Vagina (tissue), 2 donors: ENCODE measurements around the gene CORIN. TPM values are rescaled to one million over a fixed set of nuclear protein-coding genes. Genes with fewer than 3 reads are reported as not detected.

Source experiments
- DNase-seq, 2 donors: peaks; one replicate each; pipeline ENCODE4 v3.0.0-alpha.2; 2017; ENCODE audit errors: extremely low spot score in 2 of 2
- H3K27ac ChIP-seq: fragments of 200-600 bp; sonication (generic); one replicate; pipeline ENCODE4 v1.5.1; 2019
- H3K27me3 ChIP-seq: fragments of 200-600 bp; sonication (generic); one replicate; pipeline ENCODE4 v1.5.1; 2019
- H3K36me3 ChIP-seq, 2 donors: fragments of 200-600 bp; sonication (generic); one replicate each; pipeline ENCODE4 v1.5.1; 2017 to 2019
- H3K4me1 ChIP-seq: fragments of 200-600 bp; sonication (generic); one replicate; pipeline ENCODE4 v1.5.1; 2019
- H3K4me3 ChIP-seq, 2 donors: fragments of 200-600 bp; sonication (generic); 1 replicate in 1 of 2; 2 replicates in 1 of 2; pipeline ENCODE4 v1.5.1; 2016 to 2019
- H3K9me3 ChIP-seq: fragments of 200-600 bp; sonication (generic); one replicate; pipeline ENCODE4 v1.5.1; 2019
- CTCF ChIP-seq, 3 experiments: fragments of 450-650 bp in 2 of 3; fragments of 200-600 bp in 1 of 3; sonication (generic) in 1 of 3; IDR thresholded peaks; one replicate each; pipeline ENCODE4 v1.5.1; 2017 to 2019; ENCODE audit warnings: antibody characterized with exemption in 3 of 3, mild to moderate bottlenecking in 2 of 3, moderate library complexity in 2 of 3
- POLR2A ChIP-seq, 2 donors: fragments of 450-650 bp; IDR thresholded peaks; one replicate each; pipeline ENCODE4 v1.6.1; 2017; ENCODE audit warnings: antibody characterized with exemption in 2 of 2, mild to moderate bottlenecking in 2 of 2, moderate library complexity in 2 of 2
- POLR2AphosphoS5 ChIP-seq, 2 donors: sonication (generic); formaldehyde crosslinking; IDR thresholded peaks; one replicate each; pipeline ENCODE4 v1.9.0; 2017; ENCODE audit warnings: antibody characterized with exemption in 2 of 2, mild to moderate bottlenecking in 2 of 2, low read depth in 1 of 2; ENCODE audit not compliant: insufficient read depth in 1 of 2
- intact Hi-C: fragments of 100-400 bp; cut with DNase I; formaldehyde crosslinking; loops from one replicate; pipeline ENCODE4 v1.15.1; 2023
- total RNA-seq: library from RNA; depleted of rRNA; stranded (reverse); fragments of >200 nt; gene quantifications from one replicate; pipeline ENCODE4 v1.2.3, GENCODE V29; 2016

Gene CORIN
- total RNA-seq, 1 donor from 2014 or later = 5.4 TPM

- no peaks in the 10 kb centered on the region for H3K36me3 ChIP-seq
- no peaks in the 10 kb centered on the region for H3K4me1 ChIP-seq
- H3K27me3 ChIP-seq = no peaks in the 10 kb centered on the region
- no peak overlapping the region for H3K27ac ChIP-seq
- TF ChIP-seq POLR2AphosphoS5 (IDR thresholded peaks at IDR 0.05; ENCODE audit: insufficient read depth in 1 of 2, low read depth in 1 of 2) (no peak), CTCF (IDR thresholded peaks at IDR 0.05) (no peak), POLR2A (IDR thresholded peaks at IDR 0.05) (no peak)
- no peak overlapping the region for H3K4me3 ChIP-seq
- no peak for DNase-seq
- no peaks in the 10 kb centered on the region for H3K9me3 ChIP-seq
- intact Hi-C loops = no loop called here
Observed at GRCh38 chr4:47721485-47721884, 116.4 kb downstream of the CORIN start.

GRCh38 chr4:47720787-47721186 lies 117.1 kb downstream of the CORIN start:
- Histone ChIP-seq H3K4me1 (no peaks in the 10 kb centered on the region), H3K9me3 (no peaks in the 10 kb centered on the region), H3K36me3 (no peaks in the 10 kb centered on the region), H3K27me3 (no peaks in the 10 kb centered on the region), H3K27ac (no peak overlapping the region), H3K4me3 (no peak overlapping the region)
- DNase-seq = no peak
- intact Hi-C loops = no loop called here
- no peak for TF ChIP-seq POLR2A (IDR thresholded peaks at IDR 0.05)

GRCh38 chr4:47719576-47719975 lies 118.3 kb downstream of the CORIN start:
- no peaks in the 10 kb centered on the region for H3K4me1 ChIP-seq
- no peak for TF ChIP-seq CTCF (IDR thresholded peaks at IDR 0.05)
- no peak for TF ChIP-seq POLR2AphosphoS5 (IDR thresholded peaks at IDR 0.05; ENCODE audit: insufficient read depth in 1 of 2, low read depth in 1 of 2)
- no peak for TF ChIP-seq POLR2A (IDR thresholded peaks at IDR 0.05)
- DNase-seq = no peak
- H3K36me3 ChIP-seq = no peaks in the 10 kb centered on the region
- H3K27me3 ChIP-seq = no peaks in the 10 kb centered on the region
- no peaks in the 10 kb centered on the region for H3K9me3 ChIP-seq
- H3K4me3 ChIP-seq = no peak overlapping the region
- no peak overlapping the region for H3K27ac ChIP-seq
- intact Hi-C loops = no loop called here

- Histone ChIP-seq H3K27me3 (no peaks in the 10 kb centered on the region), H3K4me3 (no peak overlapping the region), H3K36me3 (no peaks in the 10 kb centered on the region), H3K27ac (no peak overlapping the region), H3K9me3 (no peaks in the 10 kb centered on the region), H3K4me1 (no peaks in the 10 kb centered on the region)
- DNase-seq = no peak
- intact Hi-C loops = no loop called here
- no peak for TF ChIP-seq POLR2A (IDR thresholded peaks at IDR 0.05)
Observed at GRCh38 chr4:47718696-47719095, 119.2 kb downstream of the CORIN start.

- no peak for DNase-seq
- no peak overlapping the region for H3K4me3 ChIP-seq
- H3K9me3 ChIP-seq = no peaks in the 10 kb centered on the region
- no peak overlapping the region for H3K27ac ChIP-seq
- no peaks in the 10 kb centered on the region for H3K36me3 ChIP-seq
- intact Hi-C loops = no loop called here
- no peaks in the 10 kb centered on the region for H3K27me3 ChIP-seq
- no peak for TF ChIP-seq POLR2A (IDR thresholded peaks at IDR 0.05)
- H3K4me1 ChIP-seq = no peaks in the 10 kb centered on the region
Observed at GRCh38 chr4:47717188-47717587, 120.7 kb downstream of the CORIN start.

- no peak overlapping the region for H3K4me3 ChIP-seq
- H3K27me3 ChIP-seq = no peaks in the 10 kb centered on the region
- no peak overlapping the region for H3K27ac ChIP-seq
- H3K9me3 ChIP-seq = no peaks in the 10 kb centered on the region
- no peaks in the 10 kb centered on the region for H3K4me1 ChIP-seq
- intact Hi-C loops = no loop called here
- H3K36me3 ChIP-seq = no peaks in the 10 kb centered on the region
- DNase-seq = no peak
- no peak for TF ChIP-seq POLR2A (IDR thresholded peaks at IDR 0.05)
- no peak for TF ChIP-seq CTCF (IDR thresholded peaks at IDR 0.05)
- TF ChIP-seq POLR2AphosphoS5 (IDR thresholded peaks at IDR 0.05; ENCODE audit: insufficient read depth in 1 of 2, low read depth in 1 of 2) = no peak
Observed at GRCh38 chr4:47715716-47716416, 122.0 kb downstream of the CORIN start.
